GM10266 (cell line): ENCODE measurements around the gene FARS2.

Experiments
- DNase-seq: peaks from one replicate; pipeline ENCODE4 v3.0.0; 2012; ENCODE audit errors: extremely low spot score
- TF ChIP-seq, protein P1 (sequence below): IDR thresholded peaks from 2 replicates; pipeline ENCODE4 v1.5.1; 2012; ENCODE audit warnings: mild to moderate bottlenecking, low read depth; ENCODE audit not compliant: control insufficient read depth, insufficient read depth; ENCODE audit errors: missing control alignments

FARS2 gene

GRCh38 chr6:5220443-5220842 is 40.9 kb upstream of the FARS2 start:
- no peak for DNase-seq
- TF ChIP-seq, protein P1, sequence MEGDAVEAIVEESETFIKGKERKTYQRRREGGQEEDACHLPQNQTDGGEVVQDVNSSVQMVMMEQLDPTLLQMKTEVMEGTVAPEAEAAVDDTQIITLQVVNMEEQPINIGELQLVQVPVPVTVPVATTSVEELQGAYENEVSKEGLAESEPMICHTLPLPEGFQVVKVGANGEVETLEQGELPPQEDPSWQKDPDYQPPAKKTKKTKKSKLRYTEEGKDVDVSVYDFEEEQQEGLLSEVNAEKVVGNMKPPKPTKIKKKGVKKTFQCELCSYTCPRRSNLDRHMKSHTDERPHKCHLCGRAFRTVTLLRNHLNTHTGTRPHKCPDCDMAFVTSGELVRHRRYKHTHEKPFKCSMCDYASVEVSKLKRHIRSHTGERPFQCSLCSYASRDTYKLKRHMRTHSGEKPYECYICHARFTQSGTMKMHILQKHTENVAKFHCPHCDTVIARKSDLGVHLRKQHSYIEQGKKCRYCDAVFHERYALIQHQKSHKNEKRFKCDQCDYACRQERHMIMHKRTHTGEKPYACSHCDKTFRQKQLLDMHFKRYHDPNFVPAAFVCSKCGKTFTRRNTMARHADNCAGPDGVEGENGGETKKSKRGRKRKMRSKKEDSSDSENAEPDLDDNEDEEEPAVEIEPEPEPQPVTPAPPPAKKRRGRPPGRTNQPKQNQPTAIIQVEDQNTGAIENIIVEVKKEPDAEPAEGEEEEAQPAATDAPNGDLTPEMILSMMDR = no peak

DNA sequence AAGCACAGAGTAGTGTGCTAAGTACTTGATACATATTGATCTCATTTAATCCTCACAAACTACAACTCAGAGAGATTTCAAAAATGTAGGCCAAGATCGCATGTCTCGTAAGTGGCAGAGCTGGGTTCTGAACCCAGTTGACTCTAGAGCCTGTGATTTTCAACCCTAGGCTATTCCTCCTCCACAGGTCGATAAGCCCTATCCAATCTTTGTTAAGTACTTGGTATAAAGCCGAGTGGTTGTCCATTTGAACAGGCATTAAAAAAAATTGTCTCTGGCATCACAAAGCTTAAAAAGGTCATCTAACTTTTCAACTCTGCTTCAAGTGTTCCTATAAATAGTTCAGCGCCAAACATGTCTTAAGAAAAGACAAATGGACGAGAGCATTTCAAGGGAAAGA is 38.0 kb upstream of the FARS2 start:
- no peak for DNase-seq
- TF ChIP-seq, protein P1 = no peak

GRCh38 chr6:5229356-5229755 is 32.0 kb upstream of the FARS2 start:
- TF ChIP-seq, protein P1 = no peak
- DNase-seq = no peak

GRCh38 chr6:5230081-5230480 is 31.2 kb upstream of the FARS2 start:
- TF ChIP-seq, protein P1 = no peak
- DNase-seq = no peak

GRCh38 chr6:5231289-5231688 is 30.0 kb upstream of the FARS2 start:
- DNase-seq = no peak
- TF ChIP-seq, protein P1 = no peak

GRCh38 chr6:5234874-5235273 is 26.4 kb upstream of the FARS2 start:
- TF ChIP-seq, protein P1 = no peak
- DNase-seq = no peak

- TF ChIP-seq, protein P1 = no peak
- no peak for DNase-seq
These were observed 25.5 kb upstream of the FARS2 start for GRCh38 chr6:5235830-5236229.
